NT2/D1 (cell line): ENCODE results near the gene ZMYND15.

ENCODE experiments used
- DNase-seq: peaks from one replicate; pipeline ENCODE4 v3.0.0-alpha.2; 2011; ENCODE audit warnings: low read depth, low spot score
- H3K27me3 ChIP-seq: 2 replicates; pipeline ENCODE4 v1.6.0; 2011; ENCODE audit warnings: mild to moderate bottlenecking; ENCODE audit not compliant: insufficient read length, insufficient read depth
- H3K36me3 ChIP-seq: 2 replicates; pipeline ENCODE4 v1.6.1; 2011; ENCODE audit warnings: mild to moderate bottlenecking, low read length, mixed read lengths; ENCODE audit not compliant: insufficient read depth, insufficient read length
- H3K4me1 ChIP-seq: 2 replicates; pipeline ENCODE4 v1.5.1; 2011; ENCODE audit not compliant: insufficient read depth, insufficient read length
- H3K4me3 ChIP-seq: 2 replicates; pipeline ENCODE4 v1.5.1; 2011; ENCODE audit warnings: low read depth; ENCODE audit not compliant: insufficient read length
- H3K9ac ChIP-seq: 2 replicates; pipeline ENCODE4 v1.6.0; 2011; ENCODE audit warnings: low read depth; ENCODE audit not compliant: insufficient read length
- H3K9me3 ChIP-seq: 2 replicates; pipeline ENCODE4 v1.5.1; 2011; ENCODE audit warnings: mild to moderate bottlenecking, low read length; ENCODE audit not compliant: insufficient read depth
- SUZ12 ChIP-seq: IDR thresholded peaks from 2 replicates; pipeline ENCODE4 v1.6.1; 2011; ENCODE audit not compliant: insufficient read length, insufficient read depth; ENCODE audit errors: extremely low read depth
- YY1 ChIP-seq: IDR thresholded peaks from 2 replicates; pipeline ENCODE4 v1.6.1; 2011; ENCODE audit not compliant: insufficient read length, insufficient read depth
- ZNF274 ChIP-seq: IDR thresholded peaks from 2 replicates; pipeline ENCODE4 v1.6.1; 2011; ENCODE audit warnings: mild to moderate bottlenecking, low read depth, low read length

The ZMYND15 gene

GRCh38 chr17:4772235-4772613 is 32.6 kb downstream of the ZMYND15 start:
- no peaks in the 10 kb centered on the region for H3K9me3 ChIP-seq
- H3K4me1 ChIP-seq, result peaks cover 3% of the 10 kb centered on the region
- no peak for DNase-seq
- H3K36me3 ChIP-seq, result no peaks in the 10 kb centered on the region
- H3K27me3 ChIP-seq, result no peaks in the 10 kb centered on the region
- H3K4me3 ChIP-seq, result no peak overlapping the region
- TF ChIP-seq SUZ12, result no peak
- no peak for TF ChIP-seq ZNF274
- no peak for TF ChIP-seq YY1
- no peak overlapping the region for H3K9ac ChIP-seq

GRCh38 chr17:4777969-4778760 is 38.5 kb downstream of the ZMYND15 start:
- H3K4me1 ChIP-seq, result no peaks in the 10 kb centered on the region
- H3K4me3 ChIP-seq, result no peak overlapping the region
- no peaks in the 10 kb centered on the region for H3K36me3 ChIP-seq
- TF ChIP-seq SUZ12, result no peak
- TF ChIP-seq YY1, result no peak
- TF ChIP-seq ZNF274, result no peak
- DNase-seq, result no peak
- no peak overlapping the region for H3K9ac ChIP-seq
- peaks cover 5% of the 10 kb centered on the region for H3K27me3 ChIP-seq
- no peaks in the 10 kb centered on the region for H3K9me3 ChIP-seq

GRCh38 chr17:4780325-4780955 is 40.8 kb downstream of the ZMYND15 start:
- Histone ChIP-seq H3K9ac (no peak overlapping the region), H3K9me3 (no peaks in the 10 kb centered on the region), H3K4me1 (peaks cover 2% of the 10 kb centered on the region), H3K27me3 (peaks cover 26% of the 10 kb centered on the region), H3K4me3 (no peak overlapping the region), H3K36me3 (no peaks in the 10 kb centered on the region)
- no peak for DNase-seq
- TF ChIP-seq YY1 (no peak), SUZ12 (no peak), ZNF274 (no peak)

GRCh38 chr17:4782652-4783051 is 43.0 kb downstream of the ZMYND15 start:
- peaks cover 4% of the 10 kb centered on the region for H3K4me1 ChIP-seq
- H3K27me3 ChIP-seq, result peaks cover 41% of the 10 kb centered on the region
- no peak overlapping the region for H3K4me3 ChIP-seq
- no peaks in the 10 kb centered on the region for H3K9me3 ChIP-seq
- no peak for TF ChIP-seq ZNF274
- H3K9ac ChIP-seq, result no peak overlapping the region
- no peak for DNase-seq
- H3K36me3 ChIP-seq, result no peaks in the 10 kb centered on the region

GRCh38 chr17:4785311-4786105 is 45.9 kb downstream of the ZMYND15 start:
- Histone ChIP-seq H3K36me3 (no peaks in the 10 kb centered on the region), H3K9me3 (no peaks in the 10 kb centered on the region), H3K9ac (no peak overlapping the region), H3K4me3 (peak overlapping the region; percentile 9), H3K27me3 (peaks cover 40% of the 10 kb centered on the region), H3K4me1 (peaks cover 6% of the 10 kb centered on the region)
- no peak for TF ChIP-seq SUZ12
- no peak for TF ChIP-seq YY1
- TF ChIP-seq ZNF274, result no peak
- DNase-seq, result no peak

GRCh38 chr17:4786106-4786511 is 46.5 kb downstream of the ZMYND15 start, which contains the start of gene VMO1:
VMO1 (minus strand) TSS chr17:4786364; CDS start chr17:4786352, 12 bp downstream.
- H3K4me3 ChIP-seq, result peak within 1 kb of the TSS; percentile 9
- H3K9me3 ChIP-seq, result no peaks in the 10 kb centered on the region
- TF ChIP-seq SUZ12 (no peak), ZNF274 (no peak), YY1 (no peak)
- H3K4me1 ChIP-seq, result peaks cover 6% of the 10 kb centered on the region
- H3K36me3 ChIP-seq, result no peaks in the 10 kb centered on the region
- H3K9ac ChIP-seq, result no peak within 1 kb of the TSS
- DNase-seq, result no peak
- peaks cover 46% of the 10 kb centered on the region for H3K27me3 ChIP-seq

- Histone ChIP-seq H3K36me3 (no peaks in the 10 kb centered on the region), H3K27me3 (peaks cover 49% of the 10 kb centered on the region), H3K4me3 (no peak overlapping the region), H3K4me1 (peaks cover 6% of the 10 kb centered on the region), H3K9me3 (no peaks in the 10 kb centered on the region), H3K9ac (no peak overlapping the region)
- no peak for DNase-seq
- no peak for TF ChIP-seq YY1
- no peak for TF ChIP-seq ZNF274
- TF ChIP-seq SUZ12, result no peak
Observed at GRCh38 chr17:4786516-4786915, 46.9 kb downstream of the ZMYND15 start.
